Glomerular visceral epithelial cell (primary cell): ENCODE results near the gene TCP10L.
A peak's percentile ranks its signal among the peaks of the same experiment; 100 is the strongest.
"Not testable (repeated sequence)": the region's sequence is repeated elsewhere in the genome, so short reads cannot be mapped to it uniquely, and the experiment has no call there.

Experiments used
- DNase-seq: peaks from one replicate; pipeline ENCODE4 v3.0.0-alpha.2; 2016; ENCODE audit errors: extremely low spot score

Gene TCP10L, protein sequence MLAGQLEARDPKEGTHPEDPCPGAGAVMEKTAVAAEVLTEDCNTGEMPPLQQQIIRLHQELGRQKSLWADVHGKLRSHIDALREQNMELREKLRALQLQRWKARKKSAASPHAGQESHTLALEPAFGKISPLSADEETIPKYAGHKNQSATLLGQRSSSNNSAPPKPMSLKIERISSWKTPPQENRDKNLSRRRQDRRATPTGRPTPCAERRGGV

DNA sequence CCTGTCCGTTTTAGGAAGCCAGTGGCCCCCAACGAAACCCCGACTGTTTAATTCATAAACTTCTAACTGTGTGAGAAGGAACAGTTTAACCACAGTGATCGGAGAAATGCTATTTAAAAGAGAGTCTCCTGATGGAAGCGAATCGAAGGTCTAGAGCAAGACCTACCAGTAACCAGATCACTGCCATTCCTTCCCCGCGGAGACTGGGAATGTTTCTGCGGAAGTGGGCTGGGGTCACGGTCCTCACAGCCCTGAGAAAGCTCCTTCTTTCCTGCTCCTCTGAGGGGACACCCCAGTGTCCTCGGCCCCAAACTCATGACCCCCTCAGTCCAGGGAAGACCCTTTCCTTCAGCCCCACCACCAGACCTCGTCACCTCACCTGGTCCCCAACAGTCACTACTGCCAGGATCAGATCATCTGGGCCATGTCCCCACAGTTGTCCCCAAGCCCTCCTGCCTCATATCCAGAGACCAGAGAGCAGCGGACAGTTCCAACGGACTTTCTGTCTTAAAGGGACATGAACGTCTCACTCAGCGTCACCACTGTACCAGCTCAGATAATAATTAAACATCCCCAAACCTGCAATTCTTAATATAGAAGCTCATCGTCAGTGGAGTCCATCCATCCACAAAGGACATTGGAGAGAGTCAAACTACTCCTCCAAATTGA is at the start of gene TCP10L:
Gene TCP10L (minus strand): TSS at position 482 of the 669 bp plus-strand sequence. CDS start 1,219 bp downstream, outside the sequence.
- DNase-seq = no peak

DNA sequence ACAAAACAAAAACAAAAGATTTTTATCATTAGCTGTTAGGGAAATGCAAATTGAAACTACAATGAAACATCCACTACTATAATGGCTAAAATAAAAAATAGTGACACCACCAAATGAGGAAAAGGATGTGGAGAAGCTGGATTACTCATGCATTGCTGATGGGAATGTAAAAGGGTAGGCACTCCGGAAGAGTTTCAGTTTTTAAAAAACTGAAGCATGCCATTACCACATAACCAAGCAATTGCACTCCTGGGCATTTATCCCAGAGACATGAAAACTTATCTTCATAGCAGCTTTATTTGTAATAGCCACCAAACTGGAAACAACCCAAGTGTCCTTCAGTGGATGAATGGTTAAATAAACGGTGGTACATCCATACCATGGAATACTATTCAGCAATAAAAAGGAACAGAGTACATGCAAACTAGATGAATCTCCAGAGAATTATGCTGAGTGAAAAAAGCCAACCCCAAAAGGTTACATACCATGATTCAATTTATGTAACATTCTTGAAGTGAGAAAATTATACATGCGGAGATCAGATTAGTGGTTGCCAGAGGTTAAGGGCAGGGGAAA is 41.4 kb upstream of the TCP10L start:
- DNase-seq = no peak

DNA sequence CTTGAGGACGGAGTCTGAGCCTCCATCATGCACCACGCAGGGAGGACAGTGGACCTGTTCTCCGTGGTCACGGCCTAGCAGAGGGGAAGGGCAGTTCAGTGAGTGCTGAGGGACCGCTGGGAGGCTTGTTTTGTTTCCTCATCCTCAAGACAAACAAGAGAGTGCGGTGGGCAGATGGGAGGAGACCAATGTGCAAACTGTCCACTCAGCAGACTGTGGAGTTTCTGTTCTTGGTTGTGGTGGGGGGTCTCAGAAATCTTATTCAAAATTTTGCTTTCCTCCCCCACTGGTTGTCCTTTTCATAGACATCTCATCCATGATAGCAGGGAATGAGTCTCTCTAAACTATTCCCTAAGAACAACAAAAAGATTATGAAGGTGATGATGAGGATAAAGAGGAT is 32.9 kb upstream of the TCP10L start:
- DNase-seq = not testable (repeated sequence)

DNA sequence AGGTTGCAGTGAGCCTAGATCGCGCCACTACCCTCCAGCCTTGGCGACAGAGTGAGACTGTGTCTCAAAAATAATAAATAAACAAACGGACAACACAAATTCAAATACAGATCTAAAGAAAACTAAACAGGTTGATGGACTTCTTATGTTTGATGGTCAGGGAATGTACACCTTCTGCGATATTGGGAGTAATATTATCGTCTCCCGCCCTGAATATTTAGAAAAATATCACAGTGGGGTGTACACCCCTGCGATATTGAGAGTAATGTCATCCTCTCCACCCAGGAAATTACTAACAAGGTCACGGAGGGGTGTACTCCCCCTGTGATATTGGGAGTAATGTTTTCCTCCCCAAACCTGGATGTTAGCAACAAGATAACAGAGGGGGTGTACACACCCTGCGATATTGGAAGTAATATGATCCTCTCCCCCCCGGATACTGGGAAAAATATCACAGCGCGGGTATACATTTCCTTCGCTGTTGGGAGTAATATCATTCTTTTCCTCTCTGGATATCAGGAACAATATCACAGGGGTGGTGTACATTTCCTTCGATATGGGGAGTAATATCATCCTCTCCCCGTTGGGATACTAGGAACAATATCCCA is 28.2 kb upstream of the TCP10L start:
- DNase-seq = no peak

DNA sequence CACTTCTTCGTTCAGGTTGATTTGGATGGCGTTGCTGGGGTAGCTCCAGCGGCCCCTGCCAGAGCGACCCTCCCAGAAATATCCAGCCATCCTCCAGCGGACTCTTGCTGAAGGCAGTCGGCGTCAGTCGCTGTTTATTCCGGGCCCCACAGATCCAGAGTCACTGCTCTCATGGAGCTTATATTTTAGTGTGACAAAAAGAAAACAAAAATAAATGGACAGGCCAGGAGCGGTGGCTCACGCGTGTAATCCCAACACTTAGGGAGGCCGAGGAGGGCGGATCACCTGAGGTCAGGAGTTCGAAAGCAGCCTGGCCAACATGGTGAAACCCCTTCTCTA is 27.6 kb upstream of the TCP10L start:
- no peak for DNase-seq

DNA sequence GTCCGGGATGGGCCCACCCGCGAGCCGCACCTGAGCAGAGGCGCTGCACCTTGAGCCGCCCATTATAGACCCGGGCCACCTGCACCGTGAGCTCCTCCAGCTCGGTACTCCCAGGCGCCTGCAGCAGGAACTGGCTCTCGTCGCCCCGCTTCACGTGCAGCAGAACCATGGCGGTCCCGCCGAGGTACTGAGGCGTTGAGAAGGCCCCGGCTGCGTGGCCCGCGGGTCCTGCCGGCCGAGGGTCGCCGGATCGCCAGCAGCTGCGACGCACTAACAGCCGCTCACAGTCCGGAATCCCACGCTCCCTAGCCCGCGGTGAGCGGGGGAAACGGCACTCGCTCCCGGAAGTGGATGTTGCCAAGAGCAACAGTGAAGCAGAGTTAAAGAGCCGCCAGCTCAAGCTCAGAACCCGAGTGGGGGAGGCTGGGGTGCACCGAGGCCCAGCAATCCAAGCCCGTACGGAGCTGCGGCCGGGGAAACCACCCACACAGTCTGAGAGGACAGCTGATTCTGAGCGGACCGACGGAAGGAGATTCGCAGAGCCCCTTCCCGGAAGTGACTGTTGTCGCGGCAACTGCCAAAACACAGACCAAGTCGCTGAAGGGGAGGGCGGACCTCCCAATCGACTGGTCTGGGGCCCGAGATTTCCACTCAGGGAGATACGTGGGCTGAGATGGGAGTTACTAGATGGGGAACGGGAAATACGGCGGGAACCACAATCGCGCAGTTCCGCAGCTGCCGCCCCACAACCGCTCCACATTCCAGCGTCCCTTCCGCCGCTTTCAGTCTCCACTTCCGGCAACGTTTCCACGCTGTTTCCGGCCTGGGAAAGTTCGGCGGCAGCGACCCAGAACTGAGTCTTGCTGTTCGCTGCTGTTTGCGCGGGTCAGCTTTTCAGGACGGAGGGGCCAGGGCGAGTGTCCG is 27.0 kb upstream of the TCP10L start, which contains the start of gene CFAP298:
Gene CFAP298 (minus strand): TSS at position 303 of the 924 bp plus-strand sequence. CDS start 134 bp downstream, at position 169.
- peak; percentile 95 for DNase-seq

DNA sequence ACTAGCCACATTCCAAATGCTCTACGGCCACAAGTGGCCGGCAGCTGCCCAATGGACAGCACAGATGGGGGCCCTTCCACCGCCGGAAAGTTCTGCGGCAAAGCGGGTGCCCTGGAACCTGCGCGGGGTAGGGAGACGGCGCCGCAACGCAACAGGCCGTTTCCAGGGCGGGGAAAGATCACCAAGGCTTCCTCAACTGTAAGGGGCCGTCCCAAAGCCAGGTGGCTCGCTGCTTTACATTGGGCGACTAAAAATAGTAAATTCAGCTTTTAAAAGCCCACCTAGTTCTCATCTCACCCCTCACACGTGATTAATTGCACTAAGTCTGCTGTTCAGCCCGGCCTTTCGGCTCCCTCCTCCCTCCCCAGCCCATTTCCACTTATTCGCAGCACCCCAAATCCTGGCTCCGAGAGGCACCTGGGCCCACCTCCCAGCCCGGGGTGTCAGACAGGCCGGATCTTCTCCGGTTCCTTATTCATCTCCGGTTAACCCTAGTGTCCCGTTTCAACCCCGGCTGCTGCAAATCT is 26.2 kb upstream of the TCP10L start:
- peak; percentile 35 for DNase-seq

DNA sequence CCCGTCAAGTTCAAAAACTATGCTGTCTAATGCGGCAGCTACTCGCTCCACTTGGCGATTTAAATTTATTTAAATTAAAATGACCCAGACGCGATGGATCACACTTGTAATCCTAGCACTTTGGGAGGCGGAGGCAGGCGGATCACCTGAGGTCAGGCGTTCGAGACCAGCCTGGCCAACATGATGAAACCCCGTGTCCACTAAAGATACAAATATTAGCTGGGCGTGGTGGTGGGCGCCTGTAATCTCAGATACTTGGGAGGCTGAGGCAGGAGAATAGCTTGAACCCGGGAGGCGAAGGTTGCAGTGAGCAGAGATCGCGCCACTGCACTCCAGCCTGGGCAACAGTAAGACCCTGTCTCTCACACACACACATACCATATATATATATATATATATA is 25.6 kb upstream of the TCP10L start:
- not testable (repeated sequence) for DNase-seq

DNA sequence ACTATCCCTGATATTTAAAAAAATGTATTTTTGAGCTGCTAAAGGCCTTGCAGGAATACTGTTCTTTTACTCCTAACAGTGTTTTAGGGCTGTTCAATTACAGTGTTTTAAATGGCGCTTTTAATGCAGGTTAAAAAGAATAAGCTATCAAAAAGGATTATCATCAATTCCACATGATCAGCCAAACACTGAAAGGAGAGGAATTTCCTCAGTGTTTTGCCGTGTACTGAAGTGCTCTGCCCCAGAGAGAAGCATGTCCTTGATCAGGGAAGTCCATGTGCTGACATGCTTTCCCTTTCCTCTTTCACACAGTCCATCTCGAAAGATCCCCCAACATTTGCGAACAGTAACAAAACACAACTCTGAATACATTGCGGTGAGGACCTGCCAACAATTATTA is 23.5 kb upstream of the TCP10L start:
- no peak for DNase-seq

DNA sequence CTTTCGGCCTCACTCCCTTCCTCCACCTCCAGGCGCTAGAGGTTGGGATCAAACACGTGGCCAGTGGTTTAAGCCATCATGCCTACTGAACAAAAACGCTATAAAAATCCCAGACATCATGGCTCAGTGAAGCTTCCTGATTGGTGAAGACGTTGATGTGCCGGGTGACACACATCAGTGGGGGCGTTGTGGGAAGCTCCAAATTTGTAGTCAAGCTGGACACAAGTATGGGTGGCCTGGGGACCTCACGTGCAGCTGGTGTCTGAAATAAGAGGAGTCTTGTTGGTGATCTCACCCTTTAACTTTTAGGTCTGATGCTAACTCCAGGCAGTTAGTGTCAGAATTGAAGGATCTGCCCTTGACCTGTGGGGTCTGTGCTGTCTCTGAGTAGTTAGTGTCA is 20.1 kb upstream of the TCP10L start:
- DNase-seq = no peak

DNA sequence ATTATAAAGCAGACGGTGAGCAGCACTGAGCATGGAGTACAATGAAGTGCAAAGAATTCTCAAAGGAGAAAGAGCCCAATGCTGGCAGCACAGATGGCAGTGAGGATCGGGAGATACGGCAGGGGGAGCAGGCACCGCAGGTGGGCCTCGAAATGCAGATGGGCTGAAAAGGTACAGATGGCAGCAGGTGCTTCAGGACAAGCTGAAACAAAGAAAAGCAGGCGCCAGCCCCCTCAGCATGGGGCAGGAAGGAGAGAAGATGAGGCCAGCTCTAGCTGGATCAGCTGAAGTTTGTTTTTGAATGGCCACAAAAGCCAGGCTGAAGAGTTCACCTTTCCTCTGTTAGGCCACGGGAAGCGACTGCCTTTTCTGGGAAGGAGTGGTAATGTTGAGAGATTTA is 19.1 kb upstream of the TCP10L start:
- DNase-seq = no peak

DNA sequence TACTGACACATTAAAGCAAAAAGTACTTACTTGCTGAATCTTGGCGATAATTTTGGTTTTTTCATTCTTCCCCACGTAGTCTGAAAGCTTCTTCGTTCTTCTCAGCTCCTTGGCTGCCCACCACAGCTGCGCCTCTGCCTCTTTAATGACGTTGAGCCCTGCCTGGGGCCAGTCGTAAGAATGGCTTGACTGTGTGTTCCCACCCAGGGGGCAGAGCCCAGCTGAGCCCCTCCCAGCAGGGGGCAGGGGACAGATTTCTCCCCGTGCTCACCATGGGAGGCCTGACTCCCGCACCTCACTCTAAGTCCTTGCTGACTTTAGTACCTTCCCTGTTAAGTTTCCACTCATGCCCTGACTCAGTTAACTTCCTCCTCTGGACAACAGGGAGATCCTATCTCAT is 17.8 kb upstream of the TCP10L start:
- DNase-seq = no peak

DNA sequence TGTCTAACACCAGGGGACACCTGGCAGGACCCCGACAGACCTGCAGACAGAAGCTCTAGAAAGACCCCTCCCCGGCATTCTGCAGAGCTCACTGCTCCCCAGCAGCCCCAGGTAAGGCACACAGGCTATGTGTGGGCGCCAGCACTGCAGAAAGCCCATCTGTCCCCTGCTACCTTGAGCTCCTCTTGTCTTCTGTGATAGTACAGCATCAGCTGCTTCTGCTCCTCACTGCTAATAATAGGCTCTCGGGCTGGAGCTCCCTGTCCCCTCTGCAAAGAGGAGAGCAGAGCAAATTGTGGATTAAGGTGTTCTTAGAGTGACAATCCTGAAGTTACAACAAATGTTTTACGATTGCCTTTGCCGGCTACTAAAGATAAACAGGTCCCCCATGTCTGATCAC is 16.8 kb upstream of the TCP10L start:
- DNase-seq = no peak

DNA sequence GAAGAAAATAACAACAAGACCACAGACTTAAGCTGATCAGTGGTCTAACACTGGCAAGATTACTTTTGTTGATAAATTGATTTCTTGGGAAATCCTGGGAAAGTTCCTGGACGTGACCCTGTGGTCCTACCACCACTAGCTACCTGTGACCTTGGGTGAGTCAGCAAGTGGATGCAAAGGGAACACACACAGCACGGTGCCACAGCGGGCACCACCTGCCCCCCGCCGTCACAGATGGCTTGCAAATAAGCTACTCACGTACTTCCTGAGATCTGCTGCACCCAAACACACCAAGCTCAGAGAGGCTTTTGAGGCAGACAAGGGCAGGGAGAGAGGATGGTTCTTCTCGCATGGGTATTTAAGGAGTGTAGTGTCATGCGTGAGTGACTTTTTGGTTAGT is 14.2 kb upstream of the TCP10L start:
- DNase-seq = no peak

DNA sequence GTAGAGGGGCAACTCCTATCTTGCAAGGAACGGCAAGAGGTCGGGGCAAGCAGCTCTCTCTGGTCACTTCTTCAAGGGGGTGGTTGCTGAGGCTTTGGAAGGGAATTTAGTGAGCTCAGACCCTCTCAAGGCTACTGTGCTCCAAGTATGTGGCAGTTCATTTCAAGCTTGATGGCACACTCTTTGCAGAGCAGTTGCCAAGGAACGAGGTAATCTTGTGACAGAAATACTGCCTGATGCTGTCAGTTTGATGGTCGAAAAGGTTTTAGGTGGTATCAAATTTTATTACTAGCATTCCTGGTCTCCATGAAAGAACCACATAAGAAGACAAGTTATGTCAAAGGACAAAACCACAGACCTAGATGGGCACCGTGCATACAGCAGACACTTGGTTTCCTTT is 13.8 kb upstream of the TCP10L start:
- DNase-seq = peak; percentile 16

DNA sequence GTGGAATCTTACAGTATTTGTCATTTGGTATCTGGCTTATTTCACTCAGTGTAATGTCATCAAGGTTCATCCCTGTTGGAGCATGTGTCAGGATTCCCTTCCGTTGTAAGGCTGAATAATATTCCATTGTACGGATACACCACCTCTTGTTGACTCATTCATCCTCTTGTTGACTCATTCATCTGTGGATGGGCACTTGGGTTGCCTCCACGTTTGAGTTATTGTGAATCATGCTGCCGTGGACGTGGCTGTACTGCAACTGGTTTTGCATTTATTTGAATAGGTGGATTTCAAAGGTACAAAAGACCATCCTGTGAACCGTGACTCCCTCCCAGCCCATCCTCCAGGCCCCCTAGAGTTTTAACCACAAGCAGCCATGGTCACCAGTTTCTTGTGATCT is 11.9 kb upstream of the TCP10L start:
- peak; percentile 79 for DNase-seq

DNA sequence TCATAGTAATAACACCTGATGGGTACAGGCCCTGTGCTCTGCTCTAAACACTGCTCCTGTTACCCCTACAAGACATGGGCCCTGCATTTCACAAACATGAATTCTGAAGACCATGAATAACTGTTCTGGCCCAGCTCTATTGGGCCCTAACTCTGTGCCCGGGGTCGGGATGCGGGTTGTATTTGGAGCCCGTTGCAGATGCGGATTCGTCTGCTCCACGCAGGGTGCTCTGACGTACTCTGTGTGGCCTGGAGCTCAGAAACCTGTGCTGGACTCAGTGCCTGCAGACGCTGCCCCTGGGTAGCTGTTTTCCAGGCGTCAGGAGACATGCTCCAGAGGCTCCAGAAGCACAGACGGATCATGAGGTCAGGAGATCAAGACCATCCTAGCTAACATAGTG is 10.1 kb upstream of the TCP10L start:
- no peak for DNase-seq

DNA sequence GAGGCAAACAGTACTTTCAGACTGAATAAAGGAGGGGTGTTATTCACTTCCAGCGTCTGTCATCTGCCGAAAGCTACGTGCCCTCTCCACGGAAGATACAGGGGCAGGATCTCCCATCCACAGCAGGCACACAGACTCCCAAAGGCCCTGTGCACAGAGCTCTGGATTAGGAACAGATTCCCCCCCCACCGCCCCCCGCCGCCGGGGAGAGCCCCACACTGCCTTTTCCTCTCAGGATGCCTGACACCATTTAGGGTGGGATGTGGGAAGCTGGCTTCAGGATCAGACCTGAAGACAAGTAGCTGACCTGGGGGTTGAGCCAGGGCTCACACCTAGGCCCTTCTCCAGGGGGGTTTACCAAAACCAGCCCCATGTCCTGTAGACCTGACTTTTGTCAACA is 8.4 kb upstream of the TCP10L start:
- DNase-seq = no peak

DNA sequence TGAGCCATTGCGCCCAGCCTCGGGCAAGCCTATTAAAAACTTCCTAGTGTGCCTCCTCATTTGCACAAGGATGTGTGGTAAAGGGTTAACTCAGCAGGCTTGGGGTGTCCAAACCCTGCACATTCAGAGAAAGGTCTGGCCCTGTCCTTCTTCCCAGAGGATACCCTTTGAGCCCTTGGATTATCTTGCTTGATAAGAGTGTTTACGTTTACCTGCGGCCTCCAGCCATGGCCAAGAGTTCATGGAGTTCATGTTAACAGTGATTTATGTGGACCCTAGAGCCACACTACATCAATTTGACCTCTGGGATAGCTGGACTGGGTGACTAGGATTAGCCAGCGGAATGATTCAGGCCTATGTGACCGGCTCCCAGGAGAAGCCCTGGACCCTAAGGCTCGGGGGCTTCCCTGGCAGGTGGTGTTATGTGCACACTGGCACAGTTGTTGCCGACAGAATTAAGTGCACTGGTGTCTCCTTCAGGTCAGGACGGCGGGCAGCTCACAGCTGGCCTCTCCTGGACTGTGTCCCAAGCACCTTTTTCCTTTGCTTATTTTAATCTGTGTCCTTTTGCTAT is 7.7 kb upstream of the TCP10L start:
- DNase-seq = no peak

DNA sequence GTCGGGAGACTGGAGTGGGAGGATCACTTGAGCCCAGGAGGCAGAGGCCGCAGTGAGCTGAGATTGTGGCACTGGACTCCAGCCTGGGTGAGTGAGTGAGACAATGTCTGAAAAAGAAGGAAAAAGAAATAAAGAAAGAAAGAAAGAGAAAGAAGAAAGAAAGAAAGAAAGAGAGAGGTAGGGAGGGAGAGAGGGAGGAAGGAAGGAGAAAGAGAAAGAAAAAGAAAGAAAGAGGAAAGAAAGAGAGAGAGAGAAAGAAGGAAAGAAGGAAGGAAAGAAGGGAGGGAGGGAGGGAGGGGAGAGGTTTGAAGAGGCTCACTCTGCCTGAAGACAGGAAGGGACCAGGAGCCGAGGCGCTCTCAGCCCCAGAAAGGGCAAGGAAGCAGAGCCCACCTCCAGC is 4.8 kb upstream of the TCP10L start:
- no peak for DNase-seq

DNA sequence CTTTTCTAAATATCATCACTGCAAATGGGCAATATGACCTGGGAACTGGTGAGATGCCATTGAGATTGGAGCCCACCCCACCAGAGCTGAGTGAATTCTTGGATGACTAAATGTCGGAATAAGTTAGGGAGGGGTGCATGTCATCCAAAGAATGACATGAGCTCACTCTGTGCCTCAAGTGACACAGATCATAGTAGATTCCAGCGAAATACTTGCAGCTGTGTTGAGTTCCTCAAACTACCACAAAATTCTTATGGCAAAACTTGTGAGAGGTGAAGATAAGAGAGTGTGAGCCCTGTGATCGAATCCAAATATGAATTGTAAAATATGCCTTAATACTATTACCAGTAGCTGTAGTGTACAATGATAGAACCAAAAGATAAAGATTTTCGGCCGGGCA is 2.3 kb upstream of the TCP10L start:
- no peak for DNase-seq
